CD4-positive, alpha-beta T cell (primary cell): ENCODE measurements around the gene FRMD5. TPM values are rescaled to one million over a fixed set of nuclear protein-coding genes. Genes with fewer than 3 reads are reported as not detected.

ENCODE experiments used
- ATAC-seq: fragments of 200-7000 bp; cut with Tn5 transposase; one replicate; pipeline ENCODE4 v1.10.0; 2022; ENCODE audit warnings: mild to moderate bottlenecking; ENCODE audit not compliant: poor library complexity
- CTCF ChIA-PET: fragments of 350-600 bp; sonication (Branson Sonifier 250); formaldehyde crosslinking; loops from one replicate; lab custom pipeline; 2021; ENCODE audit warnings: antibody characterized with exemption, inconsistent platforms; lab: Charles Lee
- POLR2A ChIA-PET: fragments of 350-600 bp; sonication (Branson Sonifier 250); formaldehyde crosslinking; loops from one replicate; lab custom pipeline; 2021; ENCODE audit warnings: antibody characterized with exemption, inconsistent platforms; lab: Charles Lee
- DNase-seq, 14 experiments: peaks; one replicate each; pipeline ENCODE4 v3.0.0-alpha.2; 2013 to 2020; ENCODE audit warnings: mixed read lengths in 2 of 14
- H3K27ac ChIP-seq, 2 donors: one replicate each; pipeline versions ENCODE4 v1.5.1 to v1.7.0; 2013; ENCODE audit warnings: low read length in 2 of 2, low read depth in 1 of 2, mild to moderate bottlenecking in 1 of 2
- H3K27me3 ChIP-seq, 2 experiments: 1 replicate in 1 of 2; 2 replicates in 1 of 2; pipeline versions ENCODE4 v1.6.1 to v1.7.0; 2013; ENCODE audit warnings: low read length in 2 of 2, control low read depth in 1 of 2, mild to moderate bottlenecking in 1 of 2, moderate library complexity in 1 of 2; ENCODE audit not compliant: insufficient read depth in 2 of 2, control insufficient read depth in 1 of 2
- H3K36me3 ChIP-seq: one replicate; pipeline ENCODE4 v1.6.1; 2013; ENCODE audit warnings: low read length, control low read depth; ENCODE audit not compliant: insufficient read depth
- H3K4me1 ChIP-seq: one replicate; pipeline ENCODE4 v1.6.1; 2013; ENCODE audit warnings: low read length, control low read depth; ENCODE audit not compliant: insufficient read depth
- H3K4me3 ChIP-seq: one replicate; pipeline ENCODE4 v1.5.1; 2013; ENCODE audit warnings: mild to moderate bottlenecking, low read length, moderate library complexity
- H3K9me3 ChIP-seq, 2 experiments: 1 replicate in 1 of 2; 2 replicates in 1 of 2; pipeline versions ENCODE4 v1.6.1 to v1.7.0; 2013; ENCODE audit warnings: low read length in 2 of 2, mild to moderate bottlenecking in 2 of 2, control low read depth in 1 of 2, moderate library complexity in 1 of 2; ENCODE audit not compliant: control insufficient read depth in 1 of 2, insufficient read depth in 1 of 2
- H3K27ac Mint-ChIP-seq: one replicate; pipeline ENCODE4 v1.8.0; 2020; ENCODE audit warnings: mixed read lengths
- H3K27me3 Mint-ChIP-seq: one replicate; pipeline ENCODE4 v1.8.0; 2021; ENCODE audit warnings: mixed read lengths
- H3K36me3 Mint-ChIP-seq: one replicate; pipeline ENCODE4 v1.8.0; 2021; ENCODE audit warnings: low read depth, mixed read lengths
- H3K4me1 Mint-ChIP-seq: one replicate; pipeline ENCODE4 v1.8.0; 2021; ENCODE audit warnings: low read depth, mixed read lengths
- H3K4me3 Mint-ChIP-seq: one replicate; pipeline ENCODE4 v1.8.0; 2020; ENCODE audit warnings: mild to moderate bottlenecking, mixed read lengths
- H3K9me3 Mint-ChIP-seq: one replicate; pipeline ENCODE4 v1.8.0; 2020; ENCODE audit warnings: mixed read lengths
- CTCF ChIP-seq: fragments of 200-600 bp; IDR thresholded peaks from one replicate; pipeline ENCODE4 v1.8.0; 2022; ENCODE audit warnings: antibody characterized with exemption, mild to moderate bottlenecking
- intact Hi-C, 2 experiments: fragments of 100-400 bp; cut with DNase I in 1 of 2; cut with micrococcal nuclease in 1 of 2; formaldehyde crosslinking; loops; one replicate each; pipeline versions ENCODE4 v1.15.1 to v1.9.0; 2023 to 2025; cut with DNase I, micrococcal nuclease
- total RNA-seq, 174 experiments: library from RNA in 2 of 174; stranded (reverse) in 2 of 174; gene quantifications; one replicate each; pipeline ENCODE4 v1.2.3 and lab custom pipeline; 2021 to 2026

The FRMD5 gene
- total RNA-seq, 2 experiments from 2014 or later, result not detected

- no peak for DNase-seq
- Mint-ChIP-seq H3K4me3 (no peak overlapping the region), H3K27ac (no peak overlapping the region), H3K9me3 (no peaks in the 10 kb centered on the region), H3K36me3 (no peaks in the 10 kb centered on the region), H3K27me3 (peaks cover 43% of the 10 kb centered on the region), H3K4me1 (no peaks in the 10 kb centered on the region)
- no peaks in the 10 kb centered on the region for H3K4me1 ChIP-seq
- ATAC-seq, result no peak
- H3K9me3 ChIP-seq, result peaks cover 0 to 7% of the 10 kb centered on the region in 2 experiments
- peaks cover 7 to 8% of the 10 kb centered on the region in 2 experiments for H3K27me3 ChIP-seq
- H3K27ac ChIP-seq, result no peak overlapping the region
- ChIA-PET POLR2A (no interaction called here), CTCF (no interaction called here)
- intact Hi-C loops, result no loop called here
- TF ChIP-seq CTCF, result no peak
- no peaks in the 10 kb centered on the region for H3K36me3 ChIP-seq
- H3K4me3 ChIP-seq, result no peak overlapping the region
These were observed 159.0 kb downstream of the FRMD5 start for GRCh38 chr15:44035781-44036699.

DNA sequence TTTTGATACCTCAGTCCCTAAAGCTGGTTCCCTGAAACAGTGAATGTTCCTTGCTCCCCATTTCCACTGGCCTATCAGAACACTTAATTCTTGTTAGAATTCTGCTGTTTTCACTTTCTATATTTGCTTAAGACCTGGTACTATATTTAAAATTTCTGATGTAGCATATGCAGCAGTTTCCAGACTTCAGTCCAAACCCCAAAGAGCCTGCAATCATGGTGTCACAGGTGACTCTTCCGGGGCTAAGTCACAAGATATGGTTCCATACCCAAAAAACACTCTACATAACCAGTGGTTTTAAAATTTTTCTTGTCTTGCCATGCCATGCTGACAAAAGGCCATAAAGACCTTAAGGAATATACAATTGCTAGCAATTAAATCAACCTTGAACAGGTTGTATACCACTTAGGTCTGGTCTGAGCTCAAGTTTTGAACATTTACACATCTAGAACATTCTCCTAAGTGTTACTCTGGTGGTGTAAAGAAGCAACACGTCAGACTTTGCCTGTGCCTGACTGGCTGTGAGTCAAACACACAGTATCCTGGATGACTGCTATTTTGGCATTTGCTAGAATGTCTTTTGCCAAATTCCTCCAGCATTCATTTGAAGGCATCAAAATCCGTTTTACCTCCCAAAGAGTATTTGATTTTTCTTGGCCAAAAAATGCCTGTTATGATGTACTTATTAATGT lies 160.0 kb downstream of the FRMD5 start:
- TF ChIP-seq CTCF, result no peak
- H3K4me1 Mint-ChIP-seq, result no peaks in the 10 kb centered on the region
- intact Hi-C loops, result no loop called here
- ATAC-seq, result no peak
- no peaks in the 10 kb centered on the region for H3K4me1 ChIP-seq
- H3K4me3 ChIP-seq, result no peak overlapping the region
- ChIA-PET POLR2A (no interaction called here), CTCF (no interaction called here)
- H3K9me3 Mint-ChIP-seq, result no peaks in the 10 kb centered on the region
- H3K36me3 Mint-ChIP-seq, result no peaks in the 10 kb centered on the region
- no peak overlapping the region for H3K27ac Mint-ChIP-seq
- no peak overlapping the region for H3K27ac ChIP-seq
- no peak for DNase-seq
- no peak overlapping the region for H3K4me3 Mint-ChIP-seq
- H3K27me3 Mint-ChIP-seq, result peaks cover 39% of the 10 kb centered on the region
- peaks cover 0 to 7% of the 10 kb centered on the region in 2 experiments for H3K9me3 ChIP-seq
- H3K27me3 ChIP-seq, result peaks cover 7 to 8% of the 10 kb centered on the region in 2 experiments
- no peaks in the 10 kb centered on the region for H3K36me3 ChIP-seq

DNA sequence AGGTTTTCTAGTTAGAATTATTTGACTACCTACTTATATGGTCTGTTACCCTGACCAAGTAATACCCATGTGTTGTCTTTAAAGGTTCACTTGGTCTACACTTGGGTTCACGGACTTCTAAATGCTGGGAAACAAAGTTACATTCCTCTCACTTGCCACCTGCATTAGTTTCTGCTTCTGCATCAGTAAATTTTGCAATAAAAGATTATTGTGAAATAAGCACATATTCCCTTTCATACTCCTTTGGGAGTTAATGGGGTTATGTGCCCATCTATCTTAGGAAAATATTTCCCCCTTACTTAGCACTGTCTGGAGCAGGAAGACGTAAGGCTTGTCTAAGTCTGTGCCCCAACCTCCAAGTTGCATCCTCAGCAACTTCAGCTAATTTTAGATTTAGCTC lies 160.7 kb downstream of the FRMD5 start:
- H3K36me3 ChIP-seq, result no peaks in the 10 kb centered on the region
- CTCF ChIA-PET, result no interaction called here

More for the DNA sequence above, 160.7 kb downstream of the FRMD5 start:
- Histone ChIP-seq H3K4me3 (no peak overlapping the region), H3K27me3 (peaks cover 7 to 8% of the 10 kb centered on the region in 2 experiments), H3K27ac (no peak overlapping the region), H3K4me1 (no peaks in the 10 kb centered on the region), H3K9me3 (peaks cover 0 to 7% of the 10 kb centered on the region in 2 experiments)
- no peak overlapping the region for H3K4me3 Mint-ChIP-seq
- no peak for ATAC-seq
- intact Hi-C loops, result no loop called here
- POLR2A ChIA-PET, result no interaction called here
- no peak for DNase-seq
- no peaks in the 10 kb centered on the region for H3K9me3 Mint-ChIP-seq
- TF ChIP-seq CTCF, result no peak
- no peaks in the 10 kb centered on the region for H3K4me1 Mint-ChIP-seq
- H3K36me3 Mint-ChIP-seq, result no peaks in the 10 kb centered on the region
- H3K27ac Mint-ChIP-seq, result no peak overlapping the region
- H3K27me3 Mint-ChIP-seq, result peaks cover 34% of the 10 kb centered on the region
